Osteocyte (in vitro differentiated cells): Measurements from ENCODE around the gene VCX2. TPM values are rescaled to one million over a fixed set of nuclear protein-coding genes. Genes with fewer than 3 reads are reported as not detected.

ENCODE experiments used
- DNase-seq: peaks from one replicate; pipeline ENCODE4 v3.0.0; 2021; ENCODE audit warnings: mixed read lengths; ENCODE audit not compliant: unreplicated experiment; ENCODE audit errors: extremely low spot score
- H3K27ac Mint-ChIP-seq: one replicate; pipeline ENCODE4 v1.8.0; 2021; ENCODE audit warnings: mild to moderate bottlenecking, mixed read lengths; ENCODE audit not compliant: unreplicated experiment
- H3K27me3 Mint-ChIP-seq: one replicate; pipeline ENCODE4 v1.8.0; 2021; ENCODE audit warnings: mixed read lengths; ENCODE audit not compliant: unreplicated experiment
- H3K36me3 Mint-ChIP-seq: one replicate; pipeline ENCODE4 v1.8.0; 2021; ENCODE audit warnings: mixed read lengths; ENCODE audit not compliant: unreplicated experiment
- H3K4me1 Mint-ChIP-seq: one replicate; pipeline ENCODE4 v1.8.0; 2021; ENCODE audit warnings: mixed read lengths; ENCODE audit not compliant: unreplicated experiment
- H3K4me3 Mint-ChIP-seq: one replicate; pipeline ENCODE4 v1.8.0; 2021; ENCODE audit warnings: mild to moderate bottlenecking, moderate library complexity, mixed read lengths; ENCODE audit not compliant: unreplicated experiment
- H3K9me3 Mint-ChIP-seq: one replicate; pipeline ENCODE4 v1.8.0; 2021; ENCODE audit warnings: mixed read lengths; ENCODE audit not compliant: unreplicated experiment
- CTCF ChIP-seq: fragments of 200-600 bp; sonication (generic); IDR thresholded peaks from 2 replicates; pipeline ENCODE4 v1.5.0; 2021; ENCODE audit warnings: antibody characterized with exemption, mild to moderate bottlenecking, moderate library complexity
- total RNA-seq: library from RNA; stranded (reverse); gene quantifications from 2 replicates; pipeline ENCODE4 v1.2.1, GENCODE V29; 2021

Gene VCX2
- total RNA-seq, 1 donor from 2014 or later = not detected

GRCh38 chrX:8194216-8194615 is 23.1 kb upstream of the VCX2 start:
- no peak for TF ChIP-seq CTCF
- H3K27ac Mint-ChIP-seq = no peak overlapping the region
- DNase-seq = no peak
- no peaks in the 10 kb centered on the region for H3K27me3 Mint-ChIP-seq
- H3K9me3 Mint-ChIP-seq = peaks cover 30% of the 10 kb centered on the region
- H3K4me3 Mint-ChIP-seq = no peak overlapping the region
- H3K36me3 Mint-ChIP-seq = no peaks in the 10 kb centered on the region
- H3K4me1 Mint-ChIP-seq = no peaks in the 10 kb centered on the region

GRCh38 chrX:8192276-8192675 is 21.2 kb upstream of the VCX2 start:
- H3K27ac Mint-ChIP-seq = no peak overlapping the region
- H3K4me3 Mint-ChIP-seq = no peak overlapping the region
- TF ChIP-seq CTCF = no peak
- H3K9me3 Mint-ChIP-seq = peaks cover 30% of the 10 kb centered on the region
- H3K27me3 Mint-ChIP-seq = no peaks in the 10 kb centered on the region
- no peak for DNase-seq
- no peaks in the 10 kb centered on the region for H3K4me1 Mint-ChIP-seq
- no peaks in the 10 kb centered on the region for H3K36me3 Mint-ChIP-seq

- H3K36me3 Mint-ChIP-seq = no peaks in the 10 kb centered on the region
- no peaks in the 10 kb centered on the region for H3K27me3 Mint-ChIP-seq
- no peak overlapping the region for H3K4me3 Mint-ChIP-seq
- no peaks in the 10 kb centered on the region for H3K4me1 Mint-ChIP-seq
- H3K9me3 Mint-ChIP-seq = peaks cover 30% of the 10 kb centered on the region
- TF ChIP-seq CTCF = no peak
- H3K27ac Mint-ChIP-seq = no peak overlapping the region
- DNase-seq = no peak
Observed at GRCh38 chrX:8191022-8191421, 20.0 kb upstream of the VCX2 start.

GRCh38 chrX:8190341-8190830 is 19.3 kb upstream of the VCX2 start:
- no peaks in the 10 kb centered on the region for H3K27me3 Mint-ChIP-seq
- H3K9me3 Mint-ChIP-seq = peaks cover 30% of the 10 kb centered on the region
- no peak overlapping the region for H3K4me3 Mint-ChIP-seq
- no peaks in the 10 kb centered on the region for H3K36me3 Mint-ChIP-seq
- no peak for DNase-seq
- H3K4me1 Mint-ChIP-seq = no peaks in the 10 kb centered on the region
- H3K27ac Mint-ChIP-seq = no peak overlapping the region
- no peak for TF ChIP-seq CTCF

- DNase-seq = no peak
- Mint-ChIP-seq H3K4me3 (no peak overlapping the region), H3K36me3 (no peaks in the 10 kb centered on the region), H3K9me3 (peaks cover 27% of the 10 kb centered on the region), H3K27me3 (no peaks in the 10 kb centered on the region), H3K27ac (no peak overlapping the region), H3K4me1 (no peaks in the 10 kb centered on the region)
- no peak for TF ChIP-seq CTCF
Observed at GRCh38 chrX:8189096-8189830, 18.2 kb upstream of the VCX2 start.
